ENCODE data around the gene GDF15. TPM values are rescaled to one million over a fixed set of nuclear protein-coding genes. Genes with fewer than 3 reads are reported as not detected.
"Not testable (repeated sequence)": the region's sequence is repeated elsewhere in the genome, so short reads cannot be mapped to it uniquely, and the experiment has no call there.

Gene GDF15
- total and polyA plus RNA-seq, 4 experiments from 2014 or later: 1.2 TPM; not detected in 2

DNA sequence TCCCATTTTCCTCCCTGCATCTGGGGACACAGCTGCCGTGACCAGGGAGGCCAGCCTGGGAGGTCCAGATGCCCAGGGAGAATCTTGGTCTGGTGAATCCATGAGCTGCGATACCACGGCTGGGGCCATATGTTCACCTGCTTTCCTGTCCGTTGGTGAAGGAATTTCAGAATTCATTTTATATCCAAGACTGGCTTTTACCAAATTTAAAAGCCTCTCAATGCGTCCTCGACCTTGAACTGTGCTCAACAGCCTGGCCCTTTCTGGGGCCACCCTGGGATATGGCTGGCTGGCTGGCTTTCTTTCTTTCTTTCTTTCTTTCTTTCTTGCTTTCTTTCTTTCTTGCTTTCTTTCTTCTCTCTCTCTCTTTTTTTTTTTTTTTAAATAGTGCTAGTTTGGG lies 22.2 kb upstream of the GDF15 start:
- CTCF ChIA-PET (ENCODE audit: partially characterized antibody): interaction anchor here (2.1 kb wide), 1 partner anchor 85 kb away, joined by 5 read pairs; no protein-coding TSS in a partner anchor
- no peak overlapping the region for H3K27ac Mint-ChIP-seq

DNA sequence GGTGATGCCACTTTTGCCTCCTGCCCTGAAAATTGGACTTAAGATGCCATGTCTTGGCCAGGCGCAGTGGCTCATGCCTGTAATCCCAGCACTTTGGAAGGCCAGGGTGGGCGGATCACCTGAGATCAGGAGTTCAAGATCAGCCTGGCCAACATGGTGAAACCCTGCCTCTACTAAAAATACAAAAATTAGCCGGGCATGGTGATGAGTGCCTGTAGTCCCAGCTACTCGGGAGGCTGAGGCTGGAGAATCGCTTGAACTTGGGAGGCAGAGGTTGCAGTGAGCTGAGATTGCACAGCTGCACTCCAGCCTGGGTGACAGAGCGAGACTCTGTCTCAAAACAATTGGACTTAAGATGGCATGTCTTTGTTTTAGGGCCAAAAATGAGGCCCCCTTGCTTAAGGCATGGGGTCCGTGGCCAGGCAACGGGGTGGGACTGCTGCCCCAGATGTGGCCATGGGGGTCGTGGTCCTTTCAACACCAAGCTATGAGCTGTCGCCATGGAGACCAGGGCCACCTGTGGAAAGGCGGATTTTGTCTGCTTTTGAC lies 21.6 kb upstream of the GDF15 start:
- H3K27ac ChIP-seq (ENCODE audit: low read depth, low read length); H3K4me1 ChIP-seq (ENCODE audit: insufficient read depth, low read length); DNase-seq; intact Hi-C loops (cut with micrococcal nuclease); H3K27me3 ChIP-seq (ENCODE audit: insufficient read depth, low read length); POLR2A ChIA-PET (ENCODE audit: partially characterized antibody); H3K9me3 Mint-ChIP-seq; H3K4me3 ChIP-seq (ENCODE audit: low read length in 2 of 2); H3K4me1 Mint-ChIP-seq; H3K9me3 ChIP-seq (ENCODE audit: control insufficient read depth in 1 of 2, low read length in 2 of 2); H3K27me3 Mint-ChIP-seq; H3K27ac Mint-ChIP-seq; H3K4me3 Mint-ChIP-seq: not testable (repeated sequence)
- peaks cover 33 to 47% of the 10 kb centered on the region in 2 donors for H3K36me3 Mint-ChIP-seq
- CTCF ChIA-PET (ENCODE audit: partially characterized antibody): interaction anchor here (1.0 kb wide), 1 partner anchor 24 kb away, joined by 4 read pairs; no protein-coding TSS in a partner anchor
- peaks cover 20% of the 10 kb centered on the region for H3K36me3 ChIP-seq (ENCODE audit: insufficient read depth, low read length)

More for the DNA sequence above, 22.2 kb upstream of the GDF15 start:
- H3K36me3 ChIP-seq (ENCODE audit: insufficient read depth, low read length): peaks cover 20% of the 10 kb centered on the region
- Mint-ChIP-seq H3K27me3 (no peaks in the 10 kb centered on the region), H3K4me1 (no peaks in the 10 kb centered on the region), H3K4me3 (no peak overlapping the region), H3K9me3 (peaks cover 0 to 6% (median 0%) of the 10 kb centered on the region in 8 donors), H3K36me3 (peaks cover 38 to 51% of the 10 kb centered on the region in 2 donors)
- POLR2A ChIA-PET (ENCODE audit: partially characterized antibody): no interaction called here
- intact Hi-C loops (cut with micrococcal nuclease): no loop called here
- H3K4me1 ChIP-seq (ENCODE audit: insufficient read depth, low read length): no peaks in the 10 kb centered on the region
- H3K27ac ChIP-seq (ENCODE audit: low read depth, low read length): no peak overlapping the region
- H3K4me3 ChIP-seq (ENCODE audit: low read length in 2 of 2): no peak overlapping the region
- DNase-seq: no peak
- no peaks in the 10 kb centered on the region for H3K27me3 ChIP-seq (ENCODE audit: insufficient read depth, low read length)
- H3K9me3 ChIP-seq (ENCODE audit: control insufficient read depth in 1 of 2, low read length in 2 of 2): no peaks in the 10 kb centered on the region

GRCh38 chr19:18364826-18365528 lies 21.0 kb upstream of the GDF15 start:
- no peaks in the 10 kb centered on the region for H3K27me3 Mint-ChIP-seq
- H3K4me1 Mint-ChIP-seq: no peaks in the 10 kb centered on the region
- no peaks in the 10 kb centered on the region for H3K4me1 ChIP-seq (ENCODE audit: insufficient read depth, low read length)
- H3K27ac Mint-ChIP-seq: no peak overlapping the region
- no peak overlapping the region for H3K4me3 ChIP-seq (ENCODE audit: low read length in 2 of 2)
- peaks cover 28 to 42% of the 10 kb centered on the region in 2 donors for H3K36me3 Mint-ChIP-seq
- H3K27me3 ChIP-seq (ENCODE audit: insufficient read depth, low read length): no peaks in the 10 kb centered on the region
- H3K9me3 Mint-ChIP-seq: peaks cover 0 to 6% (median 0%) of the 10 kb centered on the region in 8 donors
- CTCF ChIA-PET (ENCODE audit: partially characterized antibody): interaction anchor here (1.0 to 1.5 kb wide), 4 partner anchors 23 to 86 kb away, joined by 4 to 6 read pairs (median 4); no protein-coding TSS in a partner anchor
- H3K4me3 Mint-ChIP-seq: no peak overlapping the region
- no peak overlapping the region for H3K27ac ChIP-seq (ENCODE audit: low read depth, low read length)
- POLR2A ChIA-PET (ENCODE audit: partially characterized antibody): no interaction called here
- H3K9me3 ChIP-seq (ENCODE audit: control insufficient read depth in 1 of 2, low read length in 2 of 2): no peaks in the 10 kb centered on the region
- intact Hi-C loops (cut with micrococcal nuclease): no loop called here
- H3K36me3 ChIP-seq (ENCODE audit: insufficient read depth, low read length): peaks cover 20% of the 10 kb centered on the region
- no peak for DNase-seq

- H3K4me3 Mint-ChIP-seq: no peak overlapping the region
- no peaks in the 10 kb centered on the region for H3K4me1 Mint-ChIP-seq
- intact Hi-C loops (cut with micrococcal nuclease): no loop called here
- Histone ChIP-seq H3K27me3 (ENCODE audit: insufficient read depth, low read length) (no peaks in the 10 kb centered on the region), H3K27ac (ENCODE audit: low read depth, low read length) (no peak overlapping the region), H3K4me1 (ENCODE audit: insufficient read depth, low read length) (no peaks in the 10 kb centered on the region), H3K9me3 (ENCODE audit: control insufficient read depth in 1 of 2, low read length in 2 of 2) (no peaks in the 10 kb centered on the region), H3K4me3 (ENCODE audit: low read length in 2 of 2) (no peak overlapping the region), H3K36me3 (ENCODE audit: insufficient read depth, low read length) (peaks cover 20% of the 10 kb centered on the region)
- no peak for DNase-seq
- ChIA-PET CTCF (ENCODE audit: partially characterized antibody) (interaction anchor here (0.7 to 1.5 kb wide), 4 partner anchors 22 to 87 kb away, joined by 3 to 6 read pairs (median 4); no protein-coding TSS in a partner anchor), POLR2A (ENCODE audit: partially characterized antibody) (no interaction called here)
- H3K27ac Mint-ChIP-seq: no peak overlapping the region
- H3K36me3 Mint-ChIP-seq: peaks cover 27 to 40% of the 10 kb centered on the region in 2 donors
- H3K27me3 Mint-ChIP-seq: no peaks in the 10 kb centered on the region
- peaks cover 0 to 6% (median 0%) of the 10 kb centered on the region in 8 donors for H3K9me3 Mint-ChIP-seq
Measured at GRCh38 chr19:18366021-18366435, 19.9 kb upstream of the GDF15 start.

DNA sequence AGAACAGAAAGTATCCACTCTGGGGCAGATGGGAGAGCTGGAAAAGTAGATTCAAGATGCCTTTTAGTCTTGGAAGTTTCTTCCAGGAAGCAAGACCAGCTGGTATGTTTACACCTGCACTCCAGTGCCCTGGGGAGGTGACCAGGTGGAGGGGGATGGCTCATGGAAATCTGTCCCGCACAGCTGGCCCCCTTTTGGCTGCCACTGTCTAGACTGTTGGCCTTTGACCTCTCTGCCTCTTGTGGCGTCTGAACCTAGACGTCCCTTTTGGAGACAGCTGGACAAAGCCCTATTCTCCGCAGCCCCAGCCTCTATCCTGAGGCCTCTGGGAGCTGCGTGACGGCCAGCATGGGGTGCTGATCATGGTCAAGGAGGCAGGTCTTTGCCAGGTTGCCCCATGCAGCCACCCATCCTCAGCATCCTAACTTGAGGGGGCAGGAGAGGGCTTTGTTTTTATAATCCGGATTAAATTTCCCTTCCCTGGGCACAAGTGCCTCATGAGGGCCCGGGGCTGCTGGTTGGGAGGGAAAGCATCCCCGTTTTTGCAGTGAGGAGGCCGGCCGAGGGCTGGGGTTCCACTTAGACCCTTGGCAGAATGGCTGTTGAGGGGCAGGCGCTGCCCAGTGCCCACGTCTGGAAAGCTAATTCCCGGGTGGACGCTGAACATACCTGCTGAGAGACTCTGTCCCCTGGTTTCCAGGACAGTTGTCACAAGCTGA lies 17.3 kb upstream of the GDF15 start:
- H3K27me3 ChIP-seq (ENCODE audit: insufficient read depth, low read length): no peaks in the 10 kb centered on the region
- intact Hi-C loops (cut with micrococcal nuclease): no loop called here
- no peak overlapping the region for H3K4me3 Mint-ChIP-seq
- peaks cover 2% of the 10 kb centered on the region for H3K4me1 ChIP-seq (ENCODE audit: insufficient read depth, low read length)
- no peak for DNase-seq
- H3K4me1 Mint-ChIP-seq: peaks cover under 1 to 4% (median 2%) of the 10 kb centered on the region in 4 donors
- no peaks in the 10 kb centered on the region for H3K9me3 ChIP-seq (ENCODE audit: control insufficient read depth in 1 of 2, low read length in 2 of 2)
- H3K27ac ChIP-seq (ENCODE audit: low read depth, low read length): no peak overlapping the region
- H3K27ac Mint-ChIP-seq: no peak overlapping the region
- ChIA-PET CTCF (ENCODE audit: partially characterized antibody) (no interaction called here), POLR2A (ENCODE audit: partially characterized antibody) (interaction anchor here (0.6 kb wide), 1 partner anchor 53 kb away, joined by 3 read pairs; no protein-coding TSS in a partner anchor)
- H3K27me3 Mint-ChIP-seq: no peaks in the 10 kb centered on the region
- peaks cover 0 to 6% (median 0%) of the 10 kb centered on the region in 8 donors for H3K9me3 Mint-ChIP-seq
- H3K36me3 Mint-ChIP-seq: peaks cover 18 to 25% of the 10 kb centered on the region in 2 donors
- peaks cover 5% of the 10 kb centered on the region for H3K36me3 ChIP-seq (ENCODE audit: insufficient read depth, low read length)
- H3K4me3 ChIP-seq (ENCODE audit: low read length in 2 of 2): no peak overlapping the region

GRCh38 chr19:18373407-18373891 lies 12.5 kb upstream of the GDF15 start:
- no peak overlapping the region for H3K4me3 Mint-ChIP-seq
- H3K27ac ChIP-seq (ENCODE audit: low read depth, low read length): no peak overlapping the region
- POLR2A ChIA-PET (ENCODE audit: partially characterized antibody): no interaction called here

More at GRCh38 chr19:18373407-18373891, 12.5 kb upstream of the GDF15 start:
- H3K36me3 Mint-ChIP-seq: no peaks in the 10 kb centered on the region
- H3K4me3 ChIP-seq (ENCODE audit: low read length in 2 of 2): no peak overlapping the region
- H3K27me3 ChIP-seq (ENCODE audit: insufficient read depth, low read length): no peaks in the 10 kb centered on the region
- no peaks in the 10 kb centered on the region for H3K36me3 ChIP-seq (ENCODE audit: insufficient read depth, low read length)
- no peaks in the 10 kb centered on the region for H3K9me3 ChIP-seq (ENCODE audit: control insufficient read depth in 1 of 2, low read length in 2 of 2)
- peaks cover 0 to 1% (median 0%) of the 10 kb centered on the region in 8 donors for H3K9me3 Mint-ChIP-seq
- intact Hi-C loops (cut with micrococcal nuclease): no loop called here
- CTCF ChIA-PET (ENCODE audit: partially characterized antibody): interaction anchor here (1.7 kb wide), 1 partner anchor 95 kb away, joined by 3 read pairs; no protein-coding TSS in a partner anchor
- H3K27ac Mint-ChIP-seq: peak overlapping the region in 1 of 7 donors; percentile 79
- H3K27me3 Mint-ChIP-seq: peaks cover 0 to 2% of the 10 kb centered on the region in 2 donors
- DNase-seq: no peak
- peaks cover 7 to 12% (median 9%) of the 10 kb centered on the region in 4 donors for H3K4me1 Mint-ChIP-seq
- H3K4me1 ChIP-seq (ENCODE audit: insufficient read depth, low read length): peaks cover 9% of the 10 kb centered on the region
